ENCODE measurements around the gene PLK3. TPM values are rescaled to one million over a fixed set of nuclear protein-coding genes. Genes with fewer than 3 reads are reported as not detected.

The PLK3 gene
- total and polyA plus RNA-seq, 9 of the 15 experiments (the other 6 are each of a cell fraction or from before 2014, with no cell fraction given) = 0.52 to 22.7 (median 11.0) TPM

DNA sequence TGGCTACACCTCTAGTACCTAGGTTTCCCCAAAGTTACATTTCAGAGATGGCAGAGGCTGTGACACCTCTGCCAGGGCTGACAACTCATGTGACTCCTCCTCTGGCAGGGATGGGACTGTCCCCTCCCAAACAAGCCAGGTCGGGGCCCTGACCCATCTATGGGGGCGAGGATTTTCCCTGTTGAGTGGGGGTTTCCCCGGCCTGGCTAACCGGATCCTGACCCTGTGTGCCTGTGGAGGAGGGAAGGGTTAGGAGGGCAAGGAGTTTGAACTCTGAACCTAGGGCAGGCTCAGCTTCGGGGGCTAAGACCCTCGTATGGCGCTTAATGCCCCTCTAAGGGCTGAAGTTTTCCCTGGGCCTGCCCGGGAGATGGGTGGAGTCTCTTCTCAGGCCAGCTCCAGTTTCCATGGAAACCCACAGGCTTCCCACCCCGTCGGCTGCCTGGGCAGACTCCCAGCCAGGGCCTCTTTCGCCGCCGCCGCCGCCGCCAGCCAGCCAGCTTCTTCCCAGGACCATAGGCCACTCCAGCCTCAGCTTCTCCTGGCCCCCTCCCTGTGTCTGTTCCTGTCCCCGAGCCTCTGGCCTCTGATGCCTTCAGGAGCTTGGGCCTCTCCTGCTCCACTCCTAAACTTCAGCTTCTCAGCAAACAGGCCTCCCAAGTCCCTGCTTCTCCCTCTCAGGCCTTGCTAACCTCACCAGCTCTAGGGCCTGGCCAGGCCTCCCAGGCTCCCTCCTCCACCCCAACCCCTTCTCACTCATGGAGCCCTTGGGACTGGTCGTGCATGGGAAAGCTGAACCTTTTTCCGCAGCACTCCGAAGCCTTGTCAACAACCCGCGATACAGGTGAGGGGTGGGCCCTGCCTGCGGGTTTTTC is 8.1 kb downstream of the PLK3 start, which contains the start of gene BTBD19 (continued):
- 0 out of 2 replicates have a peak, but pooled peaks have one; percentile 4 for TF ChIP-seq USF1 (CRISPR knock-in tag; IDR thresholded peaks at IDR 0.05)
- peak; percentile 49 for TF ChIP-seq RBBP5 (IDR thresholded peaks at IDR 0.05; ENCODE audit: borderline replicate concordance, insufficient read depth, low read length, poor library complexity, severe bottlenecking)
- peak; percentile 82 for TF ChIP-seq SMARCA5 (IDR thresholded peaks at IDR 0.05)
- TF ChIP-seq RB1 (IDR thresholded peaks at IDR 0.05; ENCODE audit: low read depth) = peak; percentile 2
- TF ChIP-seq ATF3 (IDR thresholded peaks at IDR 0.05) = no peak
- no peak for TF ChIP-seq ATF3 (CRISPR knock-in tag; conservative IDR thresholded peaks at IDR 0.05)
- TF ChIP-seq, protein P1, sequence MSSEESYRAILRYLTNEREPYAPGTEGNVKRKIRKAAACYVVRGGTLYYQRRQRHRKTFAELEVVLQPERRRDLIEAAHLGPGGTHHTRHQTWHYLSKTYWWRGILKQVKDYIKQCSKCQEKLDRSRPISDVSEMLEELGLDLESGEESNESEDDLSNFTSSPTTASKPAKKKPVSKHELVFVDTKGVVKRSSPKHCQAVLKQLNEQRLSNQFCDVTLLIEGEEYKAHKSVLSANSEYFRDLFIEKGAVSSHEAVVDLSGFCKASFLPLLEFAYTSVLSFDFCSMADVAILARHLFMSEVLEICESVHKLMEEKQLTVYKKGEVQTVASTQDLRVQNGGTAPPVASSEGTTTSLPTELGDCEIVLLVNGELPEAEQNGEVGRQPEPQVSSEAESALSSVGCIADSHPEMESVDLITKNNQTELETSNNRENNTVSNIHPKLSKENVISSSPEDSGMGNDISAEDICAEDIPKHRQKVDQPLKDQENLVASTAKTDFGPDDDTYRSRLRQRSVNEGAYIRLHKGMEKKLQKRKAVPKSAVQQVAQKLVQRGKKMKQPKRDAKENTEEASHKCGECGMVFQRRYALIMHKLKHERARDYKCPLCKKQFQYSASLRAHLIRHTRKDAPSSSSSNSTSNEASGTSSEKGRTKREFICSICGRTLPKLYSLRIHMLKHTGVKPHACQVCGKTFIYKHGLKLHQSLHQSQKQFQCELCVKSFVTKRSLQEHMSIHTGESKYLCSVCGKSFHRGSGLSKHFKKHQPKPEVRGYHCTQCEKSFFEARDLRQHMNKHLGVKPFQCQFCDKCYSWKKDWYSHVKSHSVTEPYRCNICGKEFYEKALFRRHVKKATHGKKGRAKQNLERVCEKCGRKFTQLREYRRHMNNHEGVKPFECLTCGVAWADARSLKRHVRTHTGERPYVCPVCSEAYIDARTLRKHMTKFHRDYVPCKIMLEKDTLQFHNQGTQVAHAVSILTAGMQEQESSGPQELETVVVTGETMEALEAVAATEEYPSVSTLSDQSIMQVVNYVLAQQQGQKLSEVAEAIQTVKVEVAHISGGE (CRISPR knock-in tag; IDR thresholded peaks at IDR 0.05) = 0 out of 6 replicates have a peak, but pooled peaks of 1 of the 3 experiments have one; percentile 7
- TF ChIP-seq SPI1 (IDR thresholded peaks at IDR 0.05; ENCODE audit: borderline replicate concordance, low read depth, low read length) = no peak
- no peak for TF ChIP-seq MCM5 (IDR thresholded peaks at IDR 0.05; ENCODE audit: low read depth)
- no peak for TF ChIP-seq RFX7 (CRISPR knock-in tag; IDR thresholded peaks at IDR 0.05)
- TF ChIP-seq ZNF77 (CRISPR knock-in tag; IDR thresholded peaks at IDR 0.05) = no peak
- TF ChIP-seq TRIM28 (IDR thresholded peaks at IDR 0.05) = no peak
- 0 out of 2 replicates have a peak, but pooled peaks have one; percentile 5 for TF ChIP-seq CC2D1A (IDR thresholded peaks at IDR 0.05)
- TF ChIP-seq NR4A1 (CRISPR knock-in tag; IDR thresholded peaks at IDR 0.05) = peak; percentile 96
- TF ChIP-seq NR4A1 (tag; IDR thresholded peaks at IDR 0.05) = peak; percentile 85; the same call in 1 of the 2 replicates
- 0 out of 2 replicates have a peak, but pooled peaks have one; percentile 3 for TF ChIP-seq ETS1 (conservative IDR thresholded peaks at IDR 0.05; ENCODE audit: control insufficient read depth, low read depth, low read length)
- TF ChIP-seq NFXL1 (CRISPR knock-in tag; IDR thresholded peaks at IDR 0.05) = peak; percentile 83; the same call in 1 of the 2 replicates
- TF ChIP-seq ZNF586 (CRISPR knock-in tag; conservative IDR thresholded peaks at IDR 0.05) = 0 out of 2 replicates have a peak, but pooled peaks have one; percentile 23
- TF ChIP-seq NFIC (IDR thresholded peaks at IDR 0.05) = no peak
- TF ChIP-seq NR3C1 (CRISPR knock-in tag; IDR thresholded peaks at IDR 0.05) = no peak
- TF ChIP-seq KAT7 (CRISPR knock-in tag; IDR thresholded peaks at IDR 0.05; ENCODE audit: borderline replicate concordance) = no peak
- TF ChIP-seq ZNF311 (CRISPR knock-in tag; IDR thresholded peaks at IDR 0.05) = no peak; the same call in 1 of the 2 replicates
